ENCODE data around the gene ADAMTS4.

Gene ADAMTS4

GRCh38 chr1:161145832-161146231, 53.0 kb downstream of the ADAMTS4 start:
- DNase-seq (ENCODE audit: low read depth) = no peak

- DNase-seq (ENCODE audit: low read depth) = no peak
Measured at GRCh38 chr1:161140755-161141400, 58.0 kb downstream of the ADAMTS4 start.

GRCh38 chr1:161139766-161140165, 59.1 kb downstream of the ADAMTS4 start:
- DNase-seq (ENCODE audit: low read depth) = no peak

- DNase-seq (ENCODE audit: low read depth) = no peak
Measured at GRCh38 chr1:161138431-161138830, 60.4 kb downstream of the ADAMTS4 start.

GRCh38 chr1:161137881-161138280, 61.0 kb downstream of the ADAMTS4 start:
- no peak for DNase-seq (ENCODE audit: low read depth)

Data from CMK (cell line).